ENCODE measurements around the gene COMT. TPM values are rescaled to one million over a fixed set of nuclear protein-coding genes. Genes with fewer than 3 reads are reported as not detected.

Gene COMT
- total RNA-seq, 1 donor from 2014 or later, result 1.3 TPM

DNA sequence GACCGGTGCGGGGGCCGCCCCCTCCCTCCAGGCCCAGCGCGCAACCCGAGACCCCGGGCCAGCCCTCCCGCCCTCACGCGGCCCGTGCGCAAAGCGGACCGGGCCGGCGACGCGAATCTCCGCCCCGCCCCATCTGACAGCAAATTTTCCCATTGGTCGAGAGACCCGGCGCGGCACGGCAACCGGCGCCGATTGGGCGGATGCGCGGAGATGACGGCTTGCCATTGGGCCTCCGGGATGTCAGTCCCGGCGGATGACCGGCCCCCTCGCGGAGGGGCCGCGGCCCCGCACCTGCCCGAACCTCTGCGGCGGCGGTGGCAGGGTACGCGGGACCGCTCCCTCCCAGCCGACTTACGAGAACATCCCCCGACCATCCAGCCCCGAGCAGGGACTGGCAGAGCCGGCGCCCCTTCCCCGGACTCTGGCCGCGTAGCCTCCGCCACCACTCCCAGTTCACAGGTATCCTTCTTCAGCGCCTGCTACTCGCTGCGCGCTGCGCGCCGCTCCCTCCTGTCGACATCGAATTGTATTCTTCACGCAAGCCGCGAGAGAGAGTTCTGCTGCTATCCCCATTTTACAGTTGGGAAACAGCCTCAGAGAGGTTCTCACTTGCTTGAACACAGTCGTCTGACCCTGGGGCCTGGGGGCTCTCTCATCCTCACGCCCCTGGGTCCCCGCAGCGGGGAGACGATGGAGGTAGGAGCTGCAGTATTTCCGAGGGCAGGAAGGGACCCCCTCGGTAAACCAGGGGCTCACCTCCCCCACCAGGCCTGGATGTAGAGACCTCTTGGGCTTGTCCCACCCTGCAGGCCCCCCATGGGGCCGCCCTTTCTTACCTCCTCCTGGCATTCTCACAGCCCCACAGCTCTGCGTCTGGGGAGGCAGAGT is 75.4 kb downstream of the COMT start, which contains the start of gene ARVCF:
Gene ARVCF (minus strand): TSS at position 90 of the 888 bp plus-strand sequence. CDS start 26,029 bp downstream, outside the sequence.
- peaks cover 19% of the 10 kb centered on the region for H3K4me1 Mint-ChIP-seq
- Histone ChIP-seq H3F3A (ENCODE audit: low read depth) (peaks cover 8% of the 10 kb centered on the region), H3K27me3 (peaks cover 76% of the 10 kb centered on the region), H2AFZ (replicated peaks) (peak within 1 kb of the TSS; percentile 76), H3K36me3 (no peaks in the 10 kb centered on the region), H3K9ac (no peak within 1 kb of the TSS), H3K4me1 (peaks cover 11% of the 10 kb centered on the region), H4K20me1 (ENCODE audit: low read depth) (peaks cover 27% of the 10 kb centered on the region), H3K9me3 (ENCODE audit: low read depth) (no peaks in the 10 kb centered on the region), H3K4me2 (peak within 1 kb of the TSS; percentile 79), H3K79me2 (ENCODE audit: low read depth) (no peaks in the 10 kb centered on the region), H3K4me3 (peak within 1 kb of the TSS; percentile 55), H3K27ac (no peak within 1 kb of the TSS)
- no peaks in the 10 kb centered on the region for H3K9me3 Mint-ChIP-seq
- no peaks in the 10 kb centered on the region for H3K36me3 Mint-ChIP-seq
- H3K27ac Mint-ChIP-seq, result no peak within 1 kb of the TSS
- DNase-seq (ENCODE audit: low spot score), result peak; percentile 94
- H3K27me3 Mint-ChIP-seq (ENCODE audit: insufficient read depth, low read depth), result peaks cover 26% of the 10 kb centered on the region
- peak within 1 kb of the TSS; percentile 90 for H3K4me3 Mint-ChIP-seq
- TF ChIP-seq EZH2 (IDR thresholded peaks at IDR 0.05) (no peak), EZH2phosphoT487 (IDR thresholded peaks at IDR 0.05) (no peak)
- TF ChIP-seq, protein P1, sequence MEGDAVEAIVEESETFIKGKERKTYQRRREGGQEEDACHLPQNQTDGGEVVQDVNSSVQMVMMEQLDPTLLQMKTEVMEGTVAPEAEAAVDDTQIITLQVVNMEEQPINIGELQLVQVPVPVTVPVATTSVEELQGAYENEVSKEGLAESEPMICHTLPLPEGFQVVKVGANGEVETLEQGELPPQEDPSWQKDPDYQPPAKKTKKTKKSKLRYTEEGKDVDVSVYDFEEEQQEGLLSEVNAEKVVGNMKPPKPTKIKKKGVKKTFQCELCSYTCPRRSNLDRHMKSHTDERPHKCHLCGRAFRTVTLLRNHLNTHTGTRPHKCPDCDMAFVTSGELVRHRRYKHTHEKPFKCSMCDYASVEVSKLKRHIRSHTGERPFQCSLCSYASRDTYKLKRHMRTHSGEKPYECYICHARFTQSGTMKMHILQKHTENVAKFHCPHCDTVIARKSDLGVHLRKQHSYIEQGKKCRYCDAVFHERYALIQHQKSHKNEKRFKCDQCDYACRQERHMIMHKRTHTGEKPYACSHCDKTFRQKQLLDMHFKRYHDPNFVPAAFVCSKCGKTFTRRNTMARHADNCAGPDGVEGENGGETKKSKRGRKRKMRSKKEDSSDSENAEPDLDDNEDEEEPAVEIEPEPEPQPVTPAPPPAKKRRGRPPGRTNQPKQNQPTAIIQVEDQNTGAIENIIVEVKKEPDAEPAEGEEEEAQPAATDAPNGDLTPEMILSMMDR (IDR thresholded peaks at IDR 0.05), result no peak

DNA sequence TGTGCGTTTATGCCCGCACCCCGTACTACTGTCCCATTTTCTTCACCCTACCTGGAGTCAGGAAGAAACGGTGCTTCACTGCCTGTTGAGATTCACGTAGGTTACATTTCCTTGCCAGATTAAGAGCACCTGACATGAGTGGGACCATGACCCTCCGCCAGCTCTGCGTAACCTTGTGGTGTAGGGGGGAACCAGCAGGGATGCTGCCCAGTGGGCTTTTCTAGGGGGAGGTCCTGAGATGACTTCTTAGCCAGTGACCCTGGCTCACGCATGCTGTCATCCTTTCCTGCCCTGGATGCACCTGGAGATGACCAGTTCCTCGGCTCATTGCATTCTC is 76.0 kb downstream of the COMT start:
- H3K9me3 Mint-ChIP-seq, result no peaks in the 10 kb centered on the region

DNA sequence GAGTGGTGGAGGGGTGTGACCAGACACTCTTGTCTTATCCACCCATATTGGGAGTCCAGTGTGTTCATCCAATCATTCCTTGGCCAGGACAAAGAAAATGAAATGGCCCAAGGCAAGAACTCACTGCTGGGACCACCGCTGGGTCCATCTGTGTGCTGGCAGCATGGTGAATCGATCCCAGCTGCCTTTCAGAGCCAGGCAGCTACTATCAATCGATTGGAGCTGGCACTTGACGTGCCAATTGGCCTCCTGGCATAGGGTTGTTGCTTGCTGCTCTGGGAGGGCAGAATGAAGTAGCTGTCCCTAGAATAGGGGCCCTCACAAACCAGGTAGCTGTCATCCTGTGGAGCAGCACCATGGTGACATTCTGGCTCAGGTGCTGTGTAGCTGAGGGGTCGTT is 76.4 kb downstream of the COMT start:
- Histone ChIP-seq H3K27ac (no peak overlapping the region), H3K36me3 (no peaks in the 10 kb centered on the region), H3F3A (ENCODE audit: low read depth) (peaks cover 8% of the 10 kb centered on the region), H3K9ac (no peak overlapping the region), H3K4me3 (no peak overlapping the region), H3K27me3 (peaks cover 81% of the 10 kb centered on the region), H3K79me2 (ENCODE audit: low read depth) (no peaks in the 10 kb centered on the region), H3K9me3 (ENCODE audit: low read depth) (no peaks in the 10 kb centered on the region), H3K4me1 (peaks cover 11% of the 10 kb centered on the region), H3K4me2 (no peak overlapping the region), H4K20me1 (ENCODE audit: low read depth) (peaks cover 31% of the 10 kb centered on the region), H2AFZ (replicated peaks) (no peak overlapping the region)
- H3K4me1 Mint-ChIP-seq, result peaks cover 22% of the 10 kb centered on the region
- TF ChIP-seq EZH2phosphoT487 (IDR thresholded peaks at IDR 0.05) (no peak), EZH2 (IDR thresholded peaks at IDR 0.05) (no peak)
- TF ChIP-seq, protein P1 (IDR thresholded peaks at IDR 0.05), result no peak
- DNase-seq (ENCODE audit: low spot score), result no peak
- H3K4me3 Mint-ChIP-seq, result peak overlapping the region; percentile 90
- H3K9me3 Mint-ChIP-seq, result no peaks in the 10 kb centered on the region
- no peak overlapping the region for H3K27ac Mint-ChIP-seq
- H3K27me3 Mint-ChIP-seq (ENCODE audit: insufficient read depth, low read depth), result peaks cover 29% of the 10 kb centered on the region
- H3K36me3 Mint-ChIP-seq, result no peaks in the 10 kb centered on the region

More for the DNA sequence above, 76.0 kb downstream of the COMT start:
- Histone ChIP-seq H3K27me3 (peaks cover 81% of the 10 kb centered on the region), H3K4me2 (peak overlapping the region; percentile 79), H3K4me3 (no peak overlapping the region), H3K4me1 (peaks cover 11% of the 10 kb centered on the region), H3K36me3 (no peaks in the 10 kb centered on the region), H3K9ac (no peak overlapping the region), H2AFZ (replicated peaks) (no peak overlapping the region), H3K79me2 (ENCODE audit: low read depth) (no peaks in the 10 kb centered on the region), H3F3A (ENCODE audit: low read depth) (peaks cover 8% of the 10 kb centered on the region), H3K9me3 (ENCODE audit: low read depth) (no peaks in the 10 kb centered on the region), H4K20me1 (ENCODE audit: low read depth) (peaks cover 31% of the 10 kb centered on the region), H3K27ac (no peak overlapping the region)
- H3K4me3 Mint-ChIP-seq, result peak overlapping the region; percentile 90
- peaks cover 28% of the 10 kb centered on the region for H3K27me3 Mint-ChIP-seq (ENCODE audit: insufficient read depth, low read depth)
- H3K36me3 Mint-ChIP-seq, result no peaks in the 10 kb centered on the region
- TF ChIP-seq EZH2 (IDR thresholded peaks at IDR 0.05), result no peak
- peaks cover 22% of the 10 kb centered on the region for H3K4me1 Mint-ChIP-seq
- DNase-seq (ENCODE audit: low spot score), result no peak
- H3K27ac Mint-ChIP-seq, result no peak overlapping the region

Small RNAs within 50 kb of the gene (microRNA-seq; reads per million reads assigned to microRNA genes)
- not detected for gene MIR4761

Other genes with a start within 250 kb of the COMT start
- 5.0 and 8.2 TPM in 2 replicates for gene SEPTIN5, start 227.3 kb upstream of the COMT start, total RNA-seq (ENCODE audit: low replicate concordance)
- gene GP1BB, start 218.2 kb upstream of the COMT start, total RNA-seq (ENCODE audit: low replicate concordance), result 1.2 TPM in 1 of 2 replicates, not detected in the other
- gene TBX1, start 181.0 kb upstream of the COMT start, total RNA-seq (ENCODE audit: low replicate concordance), result 0.06 TPM in 1 of 2 replicates, not detected in the other
- 3.0 and 11.6 TPM in 2 replicates for gene GNB1L, start 86.9 kb upstream of the COMT start, total RNA-seq (ENCODE audit: low replicate concordance)
- 7.3 and 16.3 TPM in 2 replicates for gene RTL10, start 86.9 kb upstream of the COMT start, total RNA-seq (ENCODE audit: low replicate concordance)
- gene TXNRD2, start within 50 bp of the COMT start, total RNA-seq (ENCODE audit: low replicate concordance), result 0.19 and 3.1 TPM in 2 replicates
- gene ARVCF, start 75.1 kb downstream of the COMT start, total RNA-seq (ENCODE audit: low replicate concordance), result 35.4 and 159 TPM in 2 replicates
- 9.1 and 10.0 TPM in 2 replicates for gene TANGO2, start 79.3 kb downstream of the COMT start, total RNA-seq (ENCODE audit: low replicate concordance)
- gene DGCR8, start 138.5 kb downstream of the COMT start, total RNA-seq (ENCODE audit: low replicate concordance), result 29.1 and 39.7 TPM in 2 replicates
- 874 and 918 TPM in 2 replicates for gene RANBP1, start 174.3 kb downstream of the COMT start, total RNA-seq (ENCODE audit: low replicate concordance)
- gene TRMT2A, start 175.5 kb downstream of the COMT start, total RNA-seq (ENCODE audit: low replicate concordance), result 24.3 and 39.7 TPM in 2 replicates
- gene ZDHHC8, start 190.0 kb downstream of the COMT start, total RNA-seq (ENCODE audit: low replicate concordance), result 7.1 and 11.4 TPM in 2 replicates
- gene CCDC188, start 209.3 kb downstream of the COMT start, total RNA-seq (ENCODE audit: low replicate concordance), result not detected in 2 replicates